K562 (cell line): ENCODE results near the gene CAPN14.

Experiments
- BRD4 ChIP-seq: fragments of 200-600 bp; sonication (generic); IDR thresholded peaks from 2 replicates; pipeline ENCODE4 v1.6.1; 2017; ENCODE audit warnings: inconsistent platforms
- CBX2 ChIP-seq: fragments of 200-600 bp; sonication (generic); IDR thresholded peaks from one replicate; pipeline ENCODE4 v1.6.1; 2012; ENCODE audit warnings: mild to moderate bottlenecking, low read length, inconsistent platforms; ENCODE audit not compliant: insufficient read depth, poor library complexity, severe bottlenecking
- KLF6 ChIP-seq: fragments of 250-450 bp; sonication (Bioruptor Pico); IDR thresholded peaks from 2 replicates; pipeline ENCODE4 v1.4.0; 2020; ENCODE audit warnings: mild to moderate bottlenecking, moderate library complexity, borderline replicate concordance
- MXI1 ChIP-seq: IDR thresholded peaks from 2 replicates; pipeline ENCODE4 v1.6.1; 2011; ENCODE audit warnings: low read depth, mild to moderate bottlenecking, improper control_type of control experiment, low read length
- PCBP1 ChIP-seq: fragments of 200-400 bp; formaldehyde crosslinking; IDR thresholded peaks from 2 replicates; pipeline ENCODE4 v1.6.1; 2018; ENCODE audit warnings: mild to moderate bottlenecking, low read depth, low read length; ENCODE audit not compliant: poor library complexity, severe bottlenecking
- POLR2AphosphoS5 ChIP-seq: IDR thresholded peaks from 2 replicates; pipeline ENCODE4 v1.6.1; 2011; ENCODE audit warnings: mild to moderate bottlenecking, low read depth, low read length, moderate library complexity; ENCODE audit not compliant: control insufficient read depth, insufficient read depth
- RNF2 ChIP-seq: sonication (generic); IDR thresholded peaks from 2 replicates; pipeline ENCODE4 v1.6.1; 2016
- SMAD1 ChIP-seq: fragments of 150-350 bp; IDR thresholded peaks from 2 replicates; pipeline ENCODE4 v1.6.1; 2014; ENCODE audit warnings: low read length, low read depth; ENCODE audit not compliant: partially characterized antibody
- YY1 ChIP-seq, 3 experiments: IDR thresholded peaks; 2 replicates each; pipeline ENCODE4 v1.6.1; 2011; ENCODE audit warnings: low read length in 2 of 3, mild to moderate bottlenecking in 2 of 3, moderate library complexity in 2 of 3, borderline replicate concordance in 1 of 3, control low read depth in 1 of 3, low read depth in 1 of 3; ENCODE audit not compliant: insufficient read depth in 3 of 3, insufficient replicate concordance in 2 of 3, control insufficient read depth in 1 of 3, insufficient read length in 1 of 3; ENCODE audit errors: extremely low read depth in 1 of 3
- ZBED1 ChIP-seq: IDR thresholded peaks from 2 replicates; pipeline ENCODE4 v1.6.1; 2014
- ZNF263 ChIP-seq: sonication (generic); formaldehyde crosslinking; IDR thresholded peaks from 2 replicates; pipeline ENCODE4 v1.8.0; 2022; ENCODE audit warnings: mild to moderate bottlenecking, missing genetic modification reagents, borderline replicate concordance
- ZNF431 ChIP-seq: sonication (generic); formaldehyde crosslinking; IDR thresholded peaks from 2 replicates; pipeline ENCODE4 v1.8.0; 2022; ENCODE audit warnings: mild to moderate bottlenecking, missing genetic modification reagents
- TF ChIP-seq, protein P1 (sequence below), 3 experiments: IDR thresholded peaks in 2 of 3; conservative IDR thresholded peaks in 1 of 3; 2 replicates each; pipeline ENCODE4 v1.5.1; 2011 to 2012; ENCODE audit warnings: low read length in 3 of 3, mild to moderate bottlenecking in 3 of 3, control low read depth in 2 of 3, improper control_type of control experiment in 1 of 3, inconsistent platforms in 1 of 3, low read depth in 1 of 3, mixed read lengths in 1 of 3, moderate library complexity in 1 of 3; ENCODE audit not compliant: insufficient read depth in 2 of 3
- TF ChIP-seq, protein P2 (sequence below), 2 experiments: fragments of 450-650 bp in 1 of 2; sonication (generic) in 1 of 2; formaldehyde crosslinking; conservative IDR thresholded peaks; 2 replicates each; pipeline versions ENCODE4 v1.4.0 to v1.8.1; 2020 to 2022; ENCODE audit warnings: mild to moderate bottlenecking in 1 of 2, missing genetic modification reagents in 1 of 2

DNA sequence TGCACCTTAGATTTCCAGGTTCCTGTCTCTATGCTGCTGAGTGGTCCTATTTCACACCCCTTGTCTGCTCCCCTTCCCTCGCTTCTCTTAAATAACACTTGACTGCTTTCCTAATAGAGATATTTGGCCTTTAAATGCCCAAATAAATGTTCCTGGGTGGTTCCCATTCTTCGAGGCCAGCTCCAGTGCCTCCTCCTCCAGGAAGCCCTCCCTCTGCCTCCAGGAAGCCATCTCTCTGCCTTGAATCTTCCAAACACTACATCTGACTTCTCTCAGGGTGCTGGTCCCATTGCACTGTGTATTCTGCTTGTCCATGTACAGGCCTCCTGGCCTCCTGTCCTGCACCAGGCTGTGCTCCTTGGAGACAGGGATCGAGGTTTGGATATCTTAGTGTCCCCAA is 30.8 kb upstream of the CAPN14 start:
- TF ChIP-seq BRD4 (no peak), YY1 (IDR thresholded peaks at IDR 0.05; ENCODE audit: borderline replicate concordance in 1 of 3, control insufficient read depth in 1 of 3, extremely low read depth in 1 of 3, insufficient read depth in 3 of 3, insufficient read length in 1 of 3, insufficient replicate concordance in 2 of 3, low read depth in 1 of 3, low read length in 2 of 3) (no peak), ZNF263 (CRISPR knock-in tag) (no peak), MXI1 (no peak), PCBP1 (no peak), POLR2AphosphoS5 (no peak), SMAD1 (no peak), CBX2 (no peak), KLF6 (CRISPR knock-in tag) (no peak), RNF2 (no peak), ZBED1 (no peak), ZNF431 (CRISPR knock-in tag) (no peak)
- TF ChIP-seq, protein P1, sequence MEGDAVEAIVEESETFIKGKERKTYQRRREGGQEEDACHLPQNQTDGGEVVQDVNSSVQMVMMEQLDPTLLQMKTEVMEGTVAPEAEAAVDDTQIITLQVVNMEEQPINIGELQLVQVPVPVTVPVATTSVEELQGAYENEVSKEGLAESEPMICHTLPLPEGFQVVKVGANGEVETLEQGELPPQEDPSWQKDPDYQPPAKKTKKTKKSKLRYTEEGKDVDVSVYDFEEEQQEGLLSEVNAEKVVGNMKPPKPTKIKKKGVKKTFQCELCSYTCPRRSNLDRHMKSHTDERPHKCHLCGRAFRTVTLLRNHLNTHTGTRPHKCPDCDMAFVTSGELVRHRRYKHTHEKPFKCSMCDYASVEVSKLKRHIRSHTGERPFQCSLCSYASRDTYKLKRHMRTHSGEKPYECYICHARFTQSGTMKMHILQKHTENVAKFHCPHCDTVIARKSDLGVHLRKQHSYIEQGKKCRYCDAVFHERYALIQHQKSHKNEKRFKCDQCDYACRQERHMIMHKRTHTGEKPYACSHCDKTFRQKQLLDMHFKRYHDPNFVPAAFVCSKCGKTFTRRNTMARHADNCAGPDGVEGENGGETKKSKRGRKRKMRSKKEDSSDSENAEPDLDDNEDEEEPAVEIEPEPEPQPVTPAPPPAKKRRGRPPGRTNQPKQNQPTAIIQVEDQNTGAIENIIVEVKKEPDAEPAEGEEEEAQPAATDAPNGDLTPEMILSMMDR (IDR thresholded peaks at IDR 0.05 in 2 of 3, conservative IDR thresholded peaks at IDR 0.05 in 1 of 3; ENCODE audit: insufficient read depth in 2 of 3, low read depth in 1 of 3, low read length in 3 of 3) = no peak
- TF ChIP-seq, protein P2, sequence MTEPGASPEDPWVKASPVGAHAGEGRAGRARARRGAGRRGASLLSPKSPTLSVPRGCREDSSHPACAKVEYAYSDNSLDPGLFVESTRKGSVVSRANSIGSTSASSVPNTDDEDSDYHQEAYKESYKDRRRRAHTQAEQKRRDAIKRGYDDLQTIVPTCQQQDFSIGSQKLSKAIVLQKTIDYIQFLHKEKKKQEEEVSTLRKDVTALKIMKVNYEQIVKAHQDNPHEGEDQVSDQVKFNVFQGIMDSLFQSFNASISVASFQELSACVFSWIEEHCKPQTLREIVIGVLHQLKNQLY (CRISPR knock-in tag; conservative IDR thresholded peaks at IDR 0.05) = no peak
